GM19025 (cell line): ENCODE measurements around the gene CDH15.

Experiments used
- ATAC-seq: cut with Tn5 transposase; IDR thresholded peaks from one replicate; pipeline ENCODE4 v1.9.1; 2021; ENCODE audit warnings: mild to moderate bottlenecking, low read depth, moderate library complexity; ENCODE audit not compliant: unreplicated experiment

CDH15 gene

DNA sequence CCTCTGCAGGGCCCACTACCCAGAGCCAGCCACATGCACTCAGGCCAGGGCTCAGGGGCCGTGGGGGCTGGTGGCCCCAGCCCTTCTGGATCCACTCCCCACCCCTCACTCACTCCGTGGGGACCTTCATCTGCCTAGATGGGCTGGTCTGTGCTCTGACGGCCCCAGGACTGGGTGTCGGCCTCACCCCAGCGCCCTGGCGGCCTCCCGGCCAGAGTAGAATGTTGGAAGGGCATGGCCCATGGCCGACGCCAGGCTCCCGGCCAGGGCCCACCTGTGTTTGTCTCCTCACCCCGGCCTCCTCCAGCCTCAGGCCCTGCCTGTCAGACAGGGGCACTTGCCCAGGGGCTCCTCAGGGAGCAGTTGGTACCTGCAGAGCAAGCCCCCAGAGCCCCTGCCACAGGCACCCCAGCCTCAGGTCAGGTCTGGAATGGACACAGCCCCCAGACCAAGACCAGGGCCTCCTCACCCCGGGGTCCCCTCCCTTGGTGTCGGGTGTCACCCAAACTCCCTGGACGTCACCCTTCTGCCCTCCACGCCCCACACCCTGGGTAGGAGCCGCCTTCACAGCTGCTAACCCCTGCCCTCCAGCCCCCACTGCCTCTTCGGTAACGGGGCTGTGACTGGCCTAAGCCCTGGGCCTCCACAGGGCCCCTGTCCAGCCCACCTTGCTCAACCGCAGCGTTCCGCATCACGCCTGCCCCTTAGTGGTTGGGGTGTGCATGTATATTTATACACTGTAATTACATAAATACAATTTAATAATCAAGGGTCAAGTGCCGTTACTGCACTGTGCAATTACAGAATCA lies 3.0 kb upstream of the CDH15 start:
- ATAC-seq = no peak

DNA sequence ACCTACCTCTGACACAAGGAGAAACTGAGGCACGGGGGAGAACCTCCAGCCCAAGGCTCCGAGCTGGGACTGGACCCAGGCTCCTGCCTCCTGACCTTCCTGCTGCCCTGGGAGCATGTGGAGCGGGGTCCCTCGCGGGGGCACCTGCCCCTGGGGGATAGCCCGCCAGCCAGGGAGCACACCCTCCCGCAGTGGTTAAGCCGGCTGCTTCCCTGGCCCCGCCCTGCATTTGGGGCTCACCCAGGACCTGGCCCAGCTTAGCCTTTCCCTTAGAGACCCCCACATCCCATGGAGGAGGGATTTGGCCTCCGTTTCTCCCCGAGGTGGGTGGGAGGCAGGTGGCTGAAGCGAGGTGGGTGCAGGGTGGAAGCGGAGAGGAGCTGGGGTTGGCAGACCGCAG lies 1.8 kb upstream of the CDH15 start:
- no peak for ATAC-seq

DNA sequence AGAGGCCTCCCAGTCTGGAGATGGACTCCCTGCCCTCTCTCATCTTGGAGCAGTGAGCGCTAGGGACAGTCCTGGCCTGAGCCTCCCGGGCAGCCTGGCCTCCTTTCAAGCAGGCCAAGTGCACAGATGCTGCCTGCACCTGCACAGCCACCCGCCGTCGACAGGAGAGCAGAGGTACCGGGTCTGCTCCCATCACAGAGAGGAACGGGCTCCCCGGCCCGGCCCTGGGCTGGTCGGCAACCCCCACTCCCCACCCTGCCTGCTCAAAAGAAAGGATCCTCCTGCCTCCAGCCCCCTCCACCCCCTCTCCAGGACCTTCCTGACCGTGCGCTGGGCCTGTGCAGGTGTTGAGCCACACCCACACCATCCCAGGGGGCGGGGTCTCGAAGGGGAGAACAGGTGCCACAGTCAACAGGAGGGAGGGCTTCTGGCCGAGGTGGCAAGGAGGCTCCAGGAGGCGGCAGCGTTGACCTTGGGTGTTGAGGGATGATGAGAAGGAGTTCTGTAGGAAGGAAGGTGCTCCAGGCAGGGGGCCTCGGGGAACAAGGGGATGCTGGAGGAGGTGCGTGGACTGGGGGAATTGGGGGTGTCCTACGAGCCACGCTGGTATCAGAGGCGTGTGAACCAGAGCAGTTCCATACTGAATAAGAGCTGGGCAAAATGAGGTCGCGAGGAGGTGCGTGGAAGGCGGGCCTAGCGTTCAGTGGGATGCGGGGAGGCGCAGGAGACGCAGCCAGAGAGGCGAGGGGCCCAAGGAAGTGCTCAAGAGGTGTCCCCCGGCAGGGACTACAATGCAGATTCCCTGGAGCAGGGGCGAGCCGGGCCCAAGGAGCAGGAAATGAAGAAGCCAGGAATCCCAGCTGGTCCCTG lies 967 bp upstream of the CDH15 start:
- no peak for ATAC-seq

DNA sequence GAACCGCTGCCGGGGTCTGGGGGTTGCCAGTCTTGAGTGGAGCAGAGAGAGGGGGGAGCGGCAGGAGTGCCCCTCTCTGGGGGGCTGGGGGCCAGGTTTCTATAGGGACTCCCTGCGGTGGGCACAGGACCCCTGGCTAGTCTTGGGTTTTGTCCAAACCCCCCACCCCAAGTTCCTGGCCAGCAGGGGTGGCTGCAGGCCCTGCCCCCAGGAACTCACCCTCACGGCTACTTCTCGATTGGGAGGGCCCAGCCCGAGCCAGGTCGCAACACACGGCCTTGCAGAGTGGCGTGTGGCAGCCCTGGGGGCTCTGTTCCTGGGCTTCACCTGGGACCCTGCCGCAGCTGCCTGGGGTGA lies 601 bp downstream of the CDH15 start:
- ATAC-seq = no peak

DNA sequence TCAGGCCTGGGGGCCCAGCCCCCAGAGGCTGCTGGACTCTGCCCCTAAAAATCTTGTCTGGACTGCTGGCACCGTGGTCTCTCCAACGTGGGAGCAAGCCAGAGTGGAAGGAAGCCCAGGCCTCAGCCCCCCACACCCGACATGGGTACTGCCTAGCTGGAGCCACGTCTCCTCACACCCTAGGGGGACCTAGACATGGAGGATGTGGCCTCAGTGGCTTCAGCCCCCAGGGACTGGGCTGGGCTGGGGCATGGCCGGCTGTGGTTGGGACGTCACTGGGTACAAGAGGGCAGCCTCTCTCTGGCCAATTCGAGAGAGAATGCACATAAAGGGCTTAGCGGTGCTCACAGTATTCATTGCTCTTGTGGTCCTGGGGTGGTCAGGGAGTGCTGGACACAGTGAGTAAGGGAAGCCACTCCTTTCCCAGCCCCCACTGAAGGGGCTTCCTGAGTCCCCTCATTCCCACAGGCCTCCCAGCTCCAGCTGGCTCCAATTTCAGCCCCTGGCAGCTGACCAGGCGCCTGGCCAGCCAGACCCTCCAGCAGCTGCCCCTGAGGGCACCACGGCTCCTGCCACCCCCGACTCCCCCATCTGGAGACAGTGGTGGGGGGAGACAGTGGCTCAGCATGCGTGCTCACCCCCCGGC lies 1.1 kb downstream of the CDH15 start:
- no peak for ATAC-seq

DNA sequence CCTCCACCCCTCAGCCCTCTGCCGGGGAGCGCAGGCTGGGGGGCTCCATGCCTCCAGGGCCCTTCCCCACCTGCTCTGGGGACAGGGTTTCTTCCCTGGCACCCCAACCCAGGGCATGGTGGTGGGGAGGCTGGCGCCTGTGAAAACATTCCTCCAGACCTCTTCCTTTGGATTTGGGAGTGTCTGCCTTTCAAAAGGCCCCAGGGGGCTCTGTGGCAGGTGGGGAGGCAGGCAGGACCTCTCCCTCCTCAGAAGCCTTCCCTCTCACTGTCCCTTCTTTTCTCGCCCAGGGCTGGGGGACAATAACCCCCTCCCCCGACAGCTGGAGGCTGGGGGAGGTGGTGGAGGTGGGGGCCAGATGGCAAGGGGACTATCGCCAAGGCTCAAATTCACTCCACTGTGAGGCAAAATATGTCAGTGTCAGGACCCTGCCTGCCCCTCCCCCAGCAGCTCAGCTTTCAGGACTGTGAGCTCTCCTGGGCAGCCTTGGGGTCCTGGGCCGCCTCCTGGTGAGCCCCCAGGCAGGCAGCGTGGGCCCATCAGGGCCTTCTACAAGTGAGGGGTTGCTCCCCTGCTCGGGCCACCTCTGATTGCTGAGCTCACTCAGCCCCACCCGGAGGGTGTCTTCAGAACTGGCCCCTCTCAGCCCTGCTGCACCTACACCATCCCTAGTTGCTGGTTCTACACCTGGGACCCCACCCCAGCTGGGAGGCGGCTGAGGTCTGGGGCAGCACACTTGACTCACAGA lies 1.8 kb downstream of the CDH15 start:
- ATAC-seq = no peak

DNA sequence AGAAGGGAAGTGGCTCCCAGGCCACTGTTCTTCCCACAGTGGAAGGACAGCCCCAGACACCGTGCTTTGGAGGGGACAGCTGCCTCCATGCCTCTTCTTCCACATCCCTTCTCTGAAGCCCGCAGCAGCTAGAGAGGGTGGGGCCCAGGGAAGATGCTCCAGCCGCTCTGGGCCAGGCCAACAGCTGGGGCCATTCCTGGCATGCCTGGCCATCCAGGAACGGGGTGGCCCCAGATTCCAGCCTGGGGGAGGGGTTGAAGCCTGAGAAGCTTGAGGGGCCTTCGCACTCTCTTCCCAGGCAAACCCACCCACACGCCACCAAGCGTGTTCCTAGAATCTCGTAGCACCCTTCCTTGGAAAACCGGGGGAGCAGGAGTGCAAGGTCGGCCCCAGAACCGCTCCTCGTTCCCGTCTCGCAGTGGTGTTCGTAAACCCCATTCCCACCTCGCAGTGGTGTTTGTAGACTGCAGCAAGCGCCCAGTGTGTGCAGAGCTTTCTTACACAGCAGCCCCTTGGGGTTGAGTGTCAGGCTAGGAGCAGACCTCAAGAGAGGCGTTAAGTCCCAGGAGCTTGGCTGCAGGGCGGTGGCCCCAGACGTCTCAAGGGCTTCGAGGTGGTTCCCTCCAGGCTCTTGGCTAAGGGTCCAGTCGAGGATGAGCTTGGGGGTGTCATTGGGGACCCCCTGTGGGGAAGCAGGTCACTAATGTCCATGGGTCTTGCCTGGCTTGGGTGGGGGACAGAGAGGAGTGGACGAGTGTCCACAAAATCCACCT lies 2.7 kb downstream of the CDH15 start:
- no peak for ATAC-seq

DNA sequence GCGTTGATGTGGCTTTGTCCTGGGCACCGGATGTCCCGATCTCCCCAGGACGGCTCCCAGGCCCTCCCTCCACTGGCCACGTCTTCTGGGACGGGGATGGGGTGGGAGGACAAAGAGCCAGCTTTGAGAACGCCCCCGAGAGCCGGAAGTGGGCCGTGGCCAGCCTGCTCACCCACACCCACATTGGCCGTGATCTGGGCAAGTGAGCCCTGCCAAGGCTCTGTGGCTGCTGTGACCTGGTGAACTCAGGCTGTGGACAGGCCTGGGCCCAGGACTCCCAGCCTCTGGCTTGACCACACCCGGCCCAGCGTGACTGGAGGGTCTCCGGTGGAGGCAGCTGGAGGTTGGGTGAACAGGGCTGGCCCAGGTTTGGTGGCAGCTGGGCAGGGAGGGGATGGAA lies 3.3 kb downstream of the CDH15 start:
- ATAC-seq = no peak

DNA sequence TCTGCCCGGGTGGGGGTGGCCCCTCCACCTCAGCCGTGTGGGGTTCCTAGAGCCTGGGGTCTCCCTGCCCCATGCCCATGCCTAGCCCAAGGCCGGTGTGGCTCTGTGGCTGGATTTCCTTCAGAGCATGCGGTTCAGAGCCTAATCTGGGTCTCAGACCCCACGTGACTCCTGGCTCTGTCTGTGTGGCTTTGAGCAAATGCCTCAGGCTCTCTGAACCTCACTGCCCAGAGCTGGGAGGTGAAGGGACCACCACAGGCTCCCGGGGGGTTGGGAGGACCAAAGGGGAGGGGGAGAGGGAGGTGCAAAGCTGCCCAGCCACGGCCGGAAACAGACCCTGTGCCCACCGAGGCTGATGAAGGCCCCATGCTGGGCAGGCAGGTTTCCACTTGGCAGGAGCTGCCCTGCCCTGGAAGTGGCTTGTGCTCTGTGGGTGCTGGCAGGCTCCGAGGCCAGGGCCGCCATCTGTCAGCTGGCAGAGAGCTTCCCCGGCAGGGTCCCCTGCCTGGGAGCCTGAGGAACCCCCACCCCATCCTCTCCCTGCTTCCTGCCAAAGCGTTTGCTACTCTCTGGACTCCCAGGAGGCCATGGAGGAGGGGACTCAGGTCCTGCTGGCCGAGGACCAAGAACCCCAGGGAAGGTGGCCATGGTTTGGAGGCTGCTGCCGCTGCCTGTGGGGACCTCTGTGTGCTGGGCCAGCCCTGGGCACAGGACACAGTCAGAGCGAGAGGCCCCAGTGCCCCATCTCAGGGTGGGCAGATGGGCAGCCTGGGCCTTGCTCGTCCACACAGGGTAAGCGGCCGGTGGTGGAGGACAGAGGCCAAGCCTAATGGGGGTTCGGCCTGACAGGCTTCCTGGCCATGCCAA lies 4.0 kb downstream of the CDH15 start:
- no peak for ATAC-seq

DNA sequence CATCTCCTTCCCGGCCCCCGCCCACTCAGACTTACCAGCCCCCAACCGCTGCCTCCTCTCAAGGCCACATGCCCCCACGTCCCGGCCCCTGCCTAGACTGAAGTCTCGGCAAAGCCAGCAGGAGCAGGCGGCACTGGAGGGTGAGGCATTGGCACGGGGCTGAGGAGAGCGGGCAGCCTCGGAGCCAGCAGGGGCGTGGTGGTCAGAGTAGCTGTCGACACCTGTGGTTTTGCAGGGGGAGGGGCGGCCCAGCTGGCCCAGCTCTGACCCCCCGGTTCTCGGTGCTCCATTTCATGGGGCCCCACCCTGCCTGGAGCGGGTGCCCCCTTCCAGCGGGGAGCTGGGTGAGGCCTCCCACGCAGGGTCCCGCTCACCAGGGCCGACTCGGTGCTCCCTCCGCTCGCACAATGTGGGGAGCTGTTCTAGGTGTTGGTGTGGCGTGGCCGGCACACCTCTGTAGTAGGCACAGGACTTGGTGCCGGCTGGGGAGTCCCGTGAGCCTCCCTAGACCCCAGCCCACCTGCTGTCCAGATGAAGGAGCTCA lies 4.7 kb downstream of the CDH15 start:
- no peak for ATAC-seq

DNA sequence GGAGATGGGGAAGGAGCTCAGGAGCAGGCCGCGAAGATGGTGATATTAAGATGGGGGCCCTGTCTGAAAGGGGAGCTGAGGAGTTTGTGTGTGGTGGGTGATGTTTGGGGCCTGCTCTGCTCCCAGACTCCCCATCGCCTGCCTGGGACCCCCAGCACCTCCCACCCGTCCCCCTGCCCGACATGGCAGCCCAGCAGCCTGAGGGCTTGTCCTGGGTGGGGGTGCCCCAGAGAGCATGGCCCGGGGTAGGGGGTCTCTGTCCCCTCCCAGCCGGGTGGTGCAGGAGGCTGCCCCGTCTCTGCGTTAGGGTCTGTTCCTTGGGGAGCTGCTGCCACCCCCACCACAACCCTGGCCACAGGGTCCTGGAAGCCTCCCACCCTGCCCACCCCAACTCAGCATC lies 5.2 kb downstream of the CDH15 start:
- ATAC-seq = no peak

DNA sequence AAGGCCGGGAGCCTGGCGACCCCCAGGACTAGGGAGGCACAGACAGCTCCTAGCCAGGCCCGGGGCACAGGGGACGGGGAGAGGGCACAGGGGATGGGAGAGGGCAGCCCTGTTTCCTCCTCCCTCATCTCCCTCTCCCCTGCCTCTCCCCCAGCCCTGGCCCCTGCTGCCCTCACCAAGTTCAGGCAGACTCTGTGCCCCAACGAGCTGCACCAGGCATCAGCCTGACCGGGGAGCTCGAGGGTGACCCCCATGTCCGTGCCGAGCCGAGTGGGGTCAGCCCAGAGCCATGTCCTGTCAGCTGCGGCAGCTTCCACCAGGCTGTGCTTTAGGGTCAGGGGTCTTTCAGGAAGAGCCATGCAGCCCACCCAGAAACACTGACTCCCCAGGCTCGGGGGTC lies 6.0 kb downstream of the CDH15 start:
- ATAC-seq = no peak

DNA sequence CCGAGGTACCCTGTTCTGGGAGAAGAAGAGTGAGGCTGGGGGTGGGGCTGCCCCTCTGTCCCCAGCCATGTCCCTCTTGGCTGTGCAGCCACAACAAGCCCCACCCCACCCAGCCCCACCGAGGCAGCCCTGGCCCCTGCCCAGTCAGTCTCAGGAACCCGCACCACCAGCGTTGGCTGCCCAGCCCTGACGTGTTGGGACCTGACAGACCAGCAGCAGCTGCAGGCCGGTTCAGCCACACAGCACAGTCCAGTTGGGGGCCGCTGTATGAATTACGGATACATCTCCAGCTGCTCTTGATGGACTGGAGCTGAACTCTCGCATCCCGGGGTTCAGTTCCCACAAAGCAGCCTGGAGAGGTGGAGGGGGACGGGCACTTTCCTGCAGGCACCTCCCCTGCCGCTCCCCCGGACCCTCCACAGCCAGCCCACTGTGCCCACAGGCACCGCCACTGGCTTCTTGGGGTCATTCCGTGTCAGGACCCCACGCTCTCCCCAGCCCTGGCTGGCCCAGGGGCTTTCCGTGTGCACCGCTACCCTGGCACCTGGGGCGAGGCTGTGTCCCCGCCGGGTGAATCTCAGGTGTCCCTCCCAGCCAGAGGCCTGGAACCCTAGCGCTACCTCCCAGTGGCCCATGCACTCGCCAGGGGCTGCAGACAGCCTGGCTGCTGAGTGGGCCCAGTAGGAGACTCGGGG lies 7.1 kb downstream of the CDH15 start:
- no peak for ATAC-seq

DNA sequence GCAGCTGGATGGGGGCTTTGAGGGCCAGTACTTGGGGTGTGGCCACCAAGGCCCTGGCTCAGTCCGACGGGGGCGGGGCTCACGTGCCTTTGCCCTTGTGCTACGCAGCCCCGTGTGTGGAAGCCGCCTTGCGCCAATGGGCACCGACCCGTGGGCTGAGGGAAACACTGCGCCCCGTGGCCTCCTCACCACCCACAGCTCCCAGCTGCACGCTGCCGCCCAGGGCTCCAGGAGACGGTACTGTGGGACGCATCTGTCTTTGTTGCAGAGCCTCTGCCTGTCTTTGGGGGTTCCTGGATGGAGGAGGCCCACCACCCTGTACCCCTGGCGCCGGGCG lies 7.6 kb downstream of the CDH15 start:
- ATAC-seq = no peak

DNA sequence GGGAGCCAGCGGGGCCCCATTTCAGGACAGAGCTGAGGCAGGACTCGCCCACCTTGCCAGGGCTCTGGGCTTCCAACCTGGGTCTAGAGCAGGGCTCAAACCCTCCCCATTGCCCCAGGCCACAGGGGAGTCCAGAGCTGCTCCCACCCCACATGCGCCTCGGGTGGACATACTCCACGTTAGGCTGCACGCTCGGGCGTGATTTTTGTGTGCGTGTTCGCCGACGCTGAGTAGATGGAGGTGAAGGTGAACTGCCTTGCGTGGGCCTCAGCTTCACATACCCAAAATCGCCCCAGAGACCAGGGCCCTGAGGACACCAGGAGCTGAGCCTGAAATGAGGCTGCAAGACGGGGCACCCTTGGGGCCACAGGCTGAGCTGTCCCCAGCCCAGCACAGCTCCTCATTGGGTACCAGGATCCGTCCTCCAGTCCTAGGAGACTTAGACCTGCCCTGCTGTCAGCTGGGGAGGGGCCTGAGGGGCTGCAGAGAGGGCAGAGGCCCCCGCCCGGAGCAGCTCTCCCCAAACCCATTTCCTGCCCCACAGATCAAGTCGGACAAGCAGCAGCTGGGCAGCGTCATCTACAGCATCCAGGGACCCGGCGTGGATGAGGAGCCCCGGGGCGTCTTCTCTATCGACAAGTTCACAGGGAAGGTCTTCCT lies 8.2 kb downstream of the CDH15 start:
- ATAC-seq = no peak

DNA sequence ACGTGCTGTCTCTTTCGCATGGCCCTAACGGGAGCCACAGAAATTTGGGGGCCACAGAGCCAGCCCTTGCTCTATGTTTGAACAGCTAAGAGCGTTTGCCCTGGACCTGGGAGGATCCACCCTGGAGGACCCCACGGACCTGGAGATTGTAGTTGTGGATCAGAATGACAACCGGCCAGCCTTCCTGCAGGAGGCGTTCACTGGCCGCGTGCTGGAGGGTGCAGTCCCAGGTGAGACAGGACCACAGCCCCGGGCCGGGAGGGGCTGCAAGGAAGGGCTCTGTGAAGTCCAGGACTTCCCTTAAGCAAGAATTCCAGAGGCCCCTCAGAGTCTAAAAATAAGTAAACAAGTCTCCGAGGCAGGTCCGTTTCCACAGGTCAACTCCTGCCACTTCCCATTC lies 11.9 kb downstream of the CDH15 start:
- ATAC-seq = no peak

DNA sequence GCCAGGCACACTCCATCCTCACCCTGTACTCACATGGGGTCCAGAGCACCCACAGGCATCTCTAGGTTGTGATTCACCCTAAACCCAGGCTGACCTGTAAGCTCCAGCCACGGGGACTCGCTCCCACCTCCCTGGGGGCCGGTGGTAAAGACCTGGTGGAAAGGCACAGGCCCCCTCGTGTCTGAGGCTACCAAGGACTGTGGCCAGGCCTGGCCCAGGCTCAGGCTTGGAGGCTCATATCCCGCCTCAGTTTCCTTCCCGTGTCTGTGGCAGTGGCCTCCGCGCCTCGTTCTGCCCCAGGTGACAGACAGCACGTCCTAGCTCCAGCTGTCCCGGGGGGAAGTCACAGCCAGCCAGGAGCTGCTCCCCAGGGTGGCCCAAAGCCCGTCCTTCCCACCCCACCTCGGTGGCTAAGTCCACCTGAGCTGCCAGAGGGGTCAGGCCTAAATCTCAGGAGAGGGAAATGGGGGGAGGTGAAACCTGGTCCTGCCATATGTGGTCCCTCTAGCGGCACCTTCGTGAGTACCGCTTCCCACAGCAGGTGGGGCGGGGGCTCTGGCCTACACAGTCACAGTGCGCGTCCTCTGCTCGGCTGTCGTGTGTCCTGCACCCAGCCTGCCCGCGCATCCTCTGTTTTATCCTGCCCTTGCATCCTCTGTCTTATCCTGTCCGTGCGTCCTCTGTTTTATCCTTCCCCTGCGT lies 12.6 kb downstream of the CDH15 start:
- ATAC-seq = no peak

DNA sequence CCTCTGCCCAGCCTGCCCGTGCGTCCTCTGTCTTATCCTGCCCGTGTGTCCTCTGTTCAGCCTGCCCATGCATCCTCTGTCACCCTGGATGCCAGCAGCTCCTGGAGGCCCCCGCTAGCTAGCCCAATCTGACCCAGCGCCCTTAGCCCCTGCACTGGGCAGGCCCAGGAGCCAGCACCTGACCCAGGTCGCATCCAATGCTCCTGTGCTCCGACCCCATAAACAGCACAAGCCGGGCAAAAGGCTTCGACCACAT lies 13.1 kb downstream of the CDH15 start:
- no peak for ATAC-seq
